ENCODE results near the gene ADAM15.

The ADAM15 gene

GRCh38 chr1:155023627-155024026 lies 27.5 kb upstream of the ADAM15 start:
- no peak for DNase-seq
- Histone ChIP-seq H3K36me3 (ENCODE audit: control insufficient read depth in 1 of 2, insufficient read depth in 2 of 2, low read depth in 1 of 2, low read length in 2 of 2) (no peaks in the 10 kb centered on the region), H3K4me3 (ENCODE audit: insufficient read depth in 1 of 2, low read depth in 1 of 2, low read length in 2 of 2) (no peak overlapping the region), H3K4me1 (ENCODE audit: control insufficient read depth, insufficient read depth, low read depth, low read length) (peaks cover 18% of the 10 kb centered on the region), H4K91ac (ENCODE audit: low read length) (no peak overlapping the region), H2BK12ac (ENCODE audit: low read length in 2 of 2) (no peak overlapping the region), H3K23ac (ENCODE audit: low read length in 2 of 2) (no peak overlapping the region), H3K18ac (ENCODE audit: low read depth in 1 of 2, low read length in 2 of 2) (no peak overlapping the region), H2AFZ (ENCODE audit: low read depth, low read length) (no peak overlapping the region), H3K14ac (ENCODE audit: low read length in 2 of 2) (no peak overlapping the region), H3K9ac (ENCODE audit: low read length) (no peak overlapping the region), H2BK120ac (ENCODE audit: low read depth, low read length) (no peak overlapping the region), H3K27me3 (ENCODE audit: control insufficient read depth in 1 of 2, insufficient read depth in 1 of 2, low read length in 2 of 2) (no peaks in the 10 kb centered on the region), H2AK5ac (ENCODE audit: low read length, severe bottlenecking) (no peak overlapping the region), H2BK5ac (ENCODE audit: low read depth, low read length, poor library complexity, severe bottlenecking) (no peak overlapping the region), H3K27ac (ENCODE audit: low read length, poor library complexity, severe bottlenecking) (no peak overlapping the region), H3K9me3 (ENCODE audit: control insufficient read depth, low read length) (no peaks in the 10 kb centered on the region), H3K79me1 (replicated peaks; ENCODE audit: low read length, poor library complexity, severe bottlenecking) (peaks cover 4% of the 10 kb centered on the region), H4K8ac (ENCODE audit: low read length) (no peak overlapping the region), H2BK15ac (ENCODE audit: low read depth, poor library complexity, severe bottlenecking) (no peak overlapping the region), H3K4me2 (ENCODE audit: low read length, poor library complexity, severe bottlenecking) (no peak overlapping the region), H3K4ac (ENCODE audit: low read depth in 1 of 2, low read length in 2 of 2) (no peak overlapping the region)
- 86% methylated on average over 5 of the region's 5 CpGs for WGBS

- Histone ChIP-seq H4K8ac (ENCODE audit: low read length) (no peak overlapping the region), H3K4me3 (ENCODE audit: insufficient read depth in 1 of 2, low read depth in 1 of 2, low read length in 2 of 2) (no peak overlapping the region), H3K4me2 (ENCODE audit: low read length, poor library complexity, severe bottlenecking) (no peak overlapping the region), H2BK5ac (ENCODE audit: low read depth, low read length, poor library complexity, severe bottlenecking) (no peak overlapping the region), H4K91ac (ENCODE audit: low read length) (no peak overlapping the region), H3K18ac (ENCODE audit: low read depth in 1 of 2, low read length in 2 of 2) (no peak overlapping the region), H2BK12ac (ENCODE audit: low read length in 2 of 2) (no peak overlapping the region), H2AK5ac (ENCODE audit: low read length, severe bottlenecking) (no peak overlapping the region), H3K27me3 (ENCODE audit: control insufficient read depth in 1 of 2, insufficient read depth in 1 of 2, low read length in 2 of 2) (peaks cover 0 to 4% of the 10 kb centered on the region in 2 experiments), H3K27ac (ENCODE audit: low read length, poor library complexity, severe bottlenecking) (no peak overlapping the region), H3K9ac (ENCODE audit: low read length) (no peak overlapping the region), H3K4me1 (ENCODE audit: control insufficient read depth, insufficient read depth, low read depth, low read length) (peaks cover 12% of the 10 kb centered on the region), H3K9me3 (ENCODE audit: control insufficient read depth, low read length) (no peaks in the 10 kb centered on the region), H3K36me3 (ENCODE audit: control insufficient read depth in 1 of 2, insufficient read depth in 2 of 2, low read depth in 1 of 2, low read length in 2 of 2) (no peaks in the 10 kb centered on the region), H2AFZ (ENCODE audit: low read depth, low read length) (no peak overlapping the region), H2BK120ac (ENCODE audit: low read depth, low read length) (no peak overlapping the region), H3K4ac (ENCODE audit: low read depth in 1 of 2, low read length in 2 of 2) (no peak overlapping the region), H2BK15ac (ENCODE audit: low read depth, poor library complexity, severe bottlenecking) (no peak overlapping the region), H3K14ac (ENCODE audit: low read length in 2 of 2) (no peak overlapping the region), H3K79me1 (replicated peaks; ENCODE audit: low read length, poor library complexity, severe bottlenecking) (no peaks in the 10 kb centered on the region), H3K23ac (ENCODE audit: low read length in 2 of 2) (no peak overlapping the region)
- WGBS, result 94% methylated on average over 9 of the region's 9 CpGs
- DNase-seq, result no peak
Measured at GRCh38 chr1:155024315-155024714, 26.8 kb upstream of the ADAM15 start.

GRCh38 chr1:155026154-155026553 lies 25.0 kb upstream of the ADAM15 start:
- Histone ChIP-seq H3K23ac (ENCODE audit: low read length in 2 of 2) (no peak overlapping the region), H4K8ac (ENCODE audit: low read length) (no peak overlapping the region), H3K36me3 (ENCODE audit: control insufficient read depth in 1 of 2, insufficient read depth in 2 of 2, low read depth in 1 of 2, low read length in 2 of 2) (no peaks in the 10 kb centered on the region), H3K14ac (ENCODE audit: low read length in 2 of 2) (peak overlapping the region in 1 of 2 experiments; percentile 19), H3K18ac (ENCODE audit: low read depth in 1 of 2, low read length in 2 of 2) (no peak overlapping the region), H3K79me1 (replicated peaks; ENCODE audit: low read length, poor library complexity, severe bottlenecking) (no peaks in the 10 kb centered on the region), H3K4me1 (ENCODE audit: control insufficient read depth, insufficient read depth, low read depth, low read length) (peaks cover 9% of the 10 kb centered on the region), H2BK15ac (ENCODE audit: low read depth, poor library complexity, severe bottlenecking) (no peak overlapping the region), H2AK5ac (ENCODE audit: low read length, severe bottlenecking) (no peak overlapping the region), H3K4me3 (ENCODE audit: insufficient read depth in 1 of 2, low read depth in 1 of 2, low read length in 2 of 2) (no peak overlapping the region), H3K4me2 (ENCODE audit: low read length, poor library complexity, severe bottlenecking) (no peak overlapping the region), H2AFZ (ENCODE audit: low read depth, low read length) (no peak overlapping the region), H3K27ac (ENCODE audit: low read length, poor library complexity, severe bottlenecking) (no peak overlapping the region), H2BK12ac (ENCODE audit: low read length in 2 of 2) (no peak overlapping the region), H4K91ac (ENCODE audit: low read length) (no peak overlapping the region), H3K27me3 (ENCODE audit: control insufficient read depth in 1 of 2, insufficient read depth in 1 of 2, low read length in 2 of 2) (peaks cover 0 to 13% of the 10 kb centered on the region in 2 experiments), H2BK5ac (ENCODE audit: low read depth, low read length, poor library complexity, severe bottlenecking) (no peak overlapping the region), H3K9me3 (ENCODE audit: control insufficient read depth, low read length) (no peaks in the 10 kb centered on the region), H3K9ac (ENCODE audit: low read length) (no peak overlapping the region), H2BK120ac (ENCODE audit: low read depth, low read length) (no peak overlapping the region), H3K4ac (ENCODE audit: low read depth in 1 of 2, low read length in 2 of 2) (no peak overlapping the region)
- 61% methylated on average over 9 of the region's 9 CpGs for WGBS
- no peak for DNase-seq

GRCh38 chr1:155026588-155026987 lies 24.5 kb upstream of the ADAM15 start:
- H4K8ac ChIP-seq (ENCODE audit: low read length), result no peak overlapping the region

More at GRCh38 chr1:155026588-155026987, 24.5 kb upstream of the ADAM15 start:
- no peaks in the 10 kb centered on the region for H3K79me1 ChIP-seq (replicated peaks; ENCODE audit: low read length, poor library complexity, severe bottlenecking)
- DNase-seq, result no peak
- no peak overlapping the region for H2BK120ac ChIP-seq (ENCODE audit: low read depth, low read length)
- no peaks in the 10 kb centered on the region for H3K36me3 ChIP-seq (ENCODE audit: control insufficient read depth in 1 of 2, insufficient read depth in 2 of 2, low read depth in 1 of 2, low read length in 2 of 2)
- no peak overlapping the region for H2BK15ac ChIP-seq (ENCODE audit: low read depth, poor library complexity, severe bottlenecking)
- H3K23ac ChIP-seq (ENCODE audit: low read length in 2 of 2), result no peak overlapping the region
- no peak overlapping the region for H3K4ac ChIP-seq (ENCODE audit: low read depth in 1 of 2, low read length in 2 of 2)
- H2BK5ac ChIP-seq (ENCODE audit: low read depth, low read length, poor library complexity, severe bottlenecking), result no peak overlapping the region
- no peak overlapping the region for H3K4me2 ChIP-seq (ENCODE audit: low read length, poor library complexity, severe bottlenecking)
- peaks cover 0 to 13% of the 10 kb centered on the region in 2 experiments for H3K27me3 ChIP-seq (ENCODE audit: control insufficient read depth in 1 of 2, insufficient read depth in 1 of 2, low read length in 2 of 2)
- no peak overlapping the region for H2AK5ac ChIP-seq (ENCODE audit: low read length, severe bottlenecking)
- no peak overlapping the region for H3K9ac ChIP-seq (ENCODE audit: low read length)
- peak overlapping the region in 1 of 2 experiments; percentile 19 for H3K14ac ChIP-seq (ENCODE audit: low read length in 2 of 2)
- no peak overlapping the region for H3K27ac ChIP-seq (ENCODE audit: low read length, poor library complexity, severe bottlenecking)
- H3K4me1 ChIP-seq (ENCODE audit: control insufficient read depth, insufficient read depth, low read depth, low read length), result peaks cover 9% of the 10 kb centered on the region
- WGBS, result 80% methylated on average over 6 of the region's 6 CpGs
- H3K4me3 ChIP-seq (ENCODE audit: insufficient read depth in 1 of 2, low read depth in 1 of 2, low read length in 2 of 2), result no peak overlapping the region
- H2AFZ ChIP-seq (ENCODE audit: low read depth, low read length), result no peak overlapping the region
- no peak overlapping the region for H4K91ac ChIP-seq (ENCODE audit: low read length)
- no peaks in the 10 kb centered on the region for H3K9me3 ChIP-seq (ENCODE audit: control insufficient read depth, low read length)
- H3K18ac ChIP-seq (ENCODE audit: low read depth in 1 of 2, low read length in 2 of 2), result no peak overlapping the region
- H2BK12ac ChIP-seq (ENCODE audit: low read length in 2 of 2), result no peak overlapping the region
